Measurements from ENCODE around the gene MYLK2. TPM values are rescaled to one million over a fixed set of nuclear protein-coding genes. Genes with fewer than 3 reads are reported as not detected.

Gene MYLK2
- total and polyA plus RNA-seq, 2 of the 4 experiments (the other 2 are of a cell fraction): 0.18 to 0.27 TPM

DNA sequence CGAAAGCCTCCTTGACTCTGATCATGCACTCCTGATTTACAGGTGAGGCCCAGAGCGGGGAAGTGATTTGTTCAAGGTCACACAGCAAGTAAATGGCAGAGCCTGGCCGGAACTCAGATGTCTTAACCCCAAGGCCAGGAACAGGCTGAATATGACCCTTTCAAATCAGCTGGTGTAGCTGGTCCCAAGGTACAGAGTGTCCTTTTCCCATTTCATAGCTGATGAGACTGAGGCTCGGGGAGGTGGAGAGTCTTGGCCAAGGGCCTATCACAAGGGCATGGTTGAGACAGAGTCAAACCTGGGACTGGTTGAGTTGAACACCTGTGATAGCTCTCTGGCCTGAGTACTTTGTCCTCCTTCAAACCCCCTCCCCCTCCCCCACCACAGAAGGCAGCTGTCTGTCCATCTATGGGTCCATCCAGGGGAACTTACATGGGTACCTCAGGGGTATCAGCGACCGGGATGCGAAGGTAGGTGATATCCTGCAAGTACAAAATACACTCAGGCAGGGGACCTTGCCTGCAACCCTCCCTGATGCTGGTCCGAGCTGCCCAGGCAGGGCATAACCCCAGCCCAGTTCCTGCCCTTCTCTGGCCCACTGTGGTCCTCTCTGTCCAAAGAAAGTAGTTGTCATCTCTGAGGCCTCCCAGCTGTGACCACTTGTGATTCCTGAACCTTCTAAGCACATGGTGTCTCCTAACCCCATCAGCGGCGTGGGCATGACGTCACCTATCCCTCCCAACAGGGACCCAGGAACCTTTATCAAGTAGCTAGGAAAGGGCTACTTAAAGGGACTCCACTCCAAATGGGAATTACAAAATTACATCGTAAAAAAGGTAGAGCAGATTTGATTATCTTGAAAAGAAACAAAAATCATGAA is 45.6 kb downstream of the MYLK2 start:
- no peaks in the 10 kb centered on the region for H4K20me1 ChIP-seq (ENCODE audit: insufficient read depth, low read length)
- H3K56ac ChIP-seq (ENCODE audit: extremely low read depth, insufficient read depth, low read length): no peak overlapping the region
- no peak overlapping the region for H3K18ac ChIP-seq (ENCODE audit: low read depth, low read length)
- no peak overlapping the region for H3K4ac ChIP-seq (ENCODE audit: low read depth, low read length)
- H2BK15ac ChIP-seq (ENCODE audit: low read depth, low read length): no peak overlapping the region
- no peak overlapping the region for H2AK5ac ChIP-seq (ENCODE audit: low read depth, low read length)
- no peak overlapping the region for H2BK120ac ChIP-seq (ENCODE audit: low read depth, low read length)
- no peak overlapping the region for H2AK9ac ChIP-seq (replicated peaks; ENCODE audit: low read depth, low read length, poor library complexity)
- ChIA-PET POLR2A (ENCODE audit: unreplicated experiment) (no interaction called here), CTCF (no interaction called here)
- no peak overlapping the region for H2BK5ac ChIP-seq (ENCODE audit: low read depth, low read length, poor library complexity, severe bottlenecking)
- no peak for DNase-seq
- H3K14ac ChIP-seq (replicated peaks; ENCODE audit: low read depth, low read length): no peak overlapping the region
- no peak overlapping the region for H4K8ac ChIP-seq (ENCODE audit: low read depth in 2 of 2, low read length in 2 of 2)
- no peak overlapping the region for H3K4me2 ChIP-seq (ENCODE audit: low read depth, low read length)
- H3K36me3 ChIP-seq (ENCODE audit: control insufficient read depth, insufficient read depth, low read length): no peaks in the 10 kb centered on the region
- BruUV-seq (replicated peaks): no TSS peak
- WGBS, 2 experiments (ENCODE audit: extremely low coverage in 2 of 2, insufficient read length in 1 of 2): 87% methylated on average over 6 of the region's 12 CpGs; no CpG with 5 or more reads in 1 of the 2 experiments
- in situ Hi-C loops (cut with MboI; ENCODE audit: low sequenced_read_pairs): no loop called here
- H3K9me1 ChIP-seq (ENCODE audit: insufficient read depth, low read length): no peaks in the 10 kb centered on the region; the same call in 1 of the 2 replicates
- intact Hi-C loops (cut with micrococcal nuclease): no loop called here
- ATAC-seq (ENCODE audit: low read depth): no peak
- no peak overlapping the region for H2AFZ ChIP-seq (replicated peaks; ENCODE audit: low read length, poor library complexity)
- H3K4me3 ChIP-seq (ENCODE audit: insufficient read depth, low read depth, low read length): no peak overlapping the region
- dilution Hi-C loops (cut with HindIII; ENCODE audit: low sequenced_read_pairs, unreplicated experiment): no loop called here
- H3K27ac ChIP-seq (ENCODE audit: insufficient read depth, low read length): no peak overlapping the region
- no peak overlapping the region for H4K91ac ChIP-seq (ENCODE audit: insufficient read depth, low read depth, low read length)
- no peaks in the 10 kb centered on the region for H3K79me1 ChIP-seq (ENCODE audit: low read depth in 1 of 2, low read length in 2 of 2)
- no peak overlapping the region for H3K9ac ChIP-seq (ENCODE audit: low read depth, low read length)
- peaks cover 77% of the 10 kb centered on the region for H3K27me3 ChIP-seq (ENCODE audit: control insufficient read depth, insufficient read depth, low read length)
- no peak overlapping the region for H4K5ac ChIP-seq (ENCODE audit: low read depth, low read length)
- H2BK20ac ChIP-seq (ENCODE audit: low read depth, low read length): no peak overlapping the region
- H3K4me1 ChIP-seq (ENCODE audit: control insufficient read depth, insufficient read depth, low read length): peaks cover 2% of the 10 kb centered on the region; the same call in 1 of the 2 replicates
- no peak overlapping the region for H3K23ac ChIP-seq (ENCODE audit: low read depth, low read length)
- no peaks in the 10 kb centered on the region for H3K9me3 ChIP-seq (ENCODE audit: control insufficient read depth, insufficient read depth, low read length)
- TF ChIP-seq, protein P1, sequence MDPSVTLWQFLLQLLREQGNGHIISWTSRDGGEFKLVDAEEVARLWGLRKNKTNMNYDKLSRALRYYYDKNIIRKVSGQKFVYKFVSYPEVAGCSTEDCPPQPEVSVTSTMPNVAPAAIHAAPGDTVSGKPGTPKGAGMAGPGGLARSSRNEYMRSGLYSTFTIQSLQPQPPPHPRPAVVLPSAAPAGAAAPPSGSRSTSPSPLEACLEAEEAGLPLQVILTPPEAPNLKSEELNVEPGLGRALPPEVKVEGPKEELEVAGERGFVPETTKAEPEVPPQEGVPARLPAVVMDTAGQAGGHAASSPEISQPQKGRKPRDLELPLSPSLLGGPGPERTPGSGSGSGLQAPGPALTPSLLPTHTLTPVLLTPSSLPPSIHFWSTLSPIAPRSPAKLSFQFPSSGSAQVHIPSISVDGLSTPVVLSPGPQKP (IDR thresholded peaks at IDR 0.05; ENCODE audit: borderline replicate concordance, low read depth, low read length): no peak
- TF ChIP-seq RCOR1 (IDR thresholded peaks at IDR 0.05; ENCODE audit: insufficient replicate concordance, low read length): no peak
- TF ChIP-seq, protein P2, sequence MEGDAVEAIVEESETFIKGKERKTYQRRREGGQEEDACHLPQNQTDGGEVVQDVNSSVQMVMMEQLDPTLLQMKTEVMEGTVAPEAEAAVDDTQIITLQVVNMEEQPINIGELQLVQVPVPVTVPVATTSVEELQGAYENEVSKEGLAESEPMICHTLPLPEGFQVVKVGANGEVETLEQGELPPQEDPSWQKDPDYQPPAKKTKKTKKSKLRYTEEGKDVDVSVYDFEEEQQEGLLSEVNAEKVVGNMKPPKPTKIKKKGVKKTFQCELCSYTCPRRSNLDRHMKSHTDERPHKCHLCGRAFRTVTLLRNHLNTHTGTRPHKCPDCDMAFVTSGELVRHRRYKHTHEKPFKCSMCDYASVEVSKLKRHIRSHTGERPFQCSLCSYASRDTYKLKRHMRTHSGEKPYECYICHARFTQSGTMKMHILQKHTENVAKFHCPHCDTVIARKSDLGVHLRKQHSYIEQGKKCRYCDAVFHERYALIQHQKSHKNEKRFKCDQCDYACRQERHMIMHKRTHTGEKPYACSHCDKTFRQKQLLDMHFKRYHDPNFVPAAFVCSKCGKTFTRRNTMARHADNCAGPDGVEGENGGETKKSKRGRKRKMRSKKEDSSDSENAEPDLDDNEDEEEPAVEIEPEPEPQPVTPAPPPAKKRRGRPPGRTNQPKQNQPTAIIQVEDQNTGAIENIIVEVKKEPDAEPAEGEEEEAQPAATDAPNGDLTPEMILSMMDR (conservative IDR thresholded peaks at IDR 0.05; ENCODE audit: low read depth, low read length): no peak
- TF ChIP-seq RAD21 (IDR thresholded peaks at IDR 0.05; ENCODE audit: low read length): no peak
- no peak for TF ChIP-seq CHD1 (IDR thresholded peaks at IDR 0.05; ENCODE audit: low read depth, low read length)
- TF ChIP-seq FOS (IDR thresholded peaks at IDR 0.05; ENCODE audit: low read depth, low read length): no peak
- TF ChIP-seq, protein P3, sequence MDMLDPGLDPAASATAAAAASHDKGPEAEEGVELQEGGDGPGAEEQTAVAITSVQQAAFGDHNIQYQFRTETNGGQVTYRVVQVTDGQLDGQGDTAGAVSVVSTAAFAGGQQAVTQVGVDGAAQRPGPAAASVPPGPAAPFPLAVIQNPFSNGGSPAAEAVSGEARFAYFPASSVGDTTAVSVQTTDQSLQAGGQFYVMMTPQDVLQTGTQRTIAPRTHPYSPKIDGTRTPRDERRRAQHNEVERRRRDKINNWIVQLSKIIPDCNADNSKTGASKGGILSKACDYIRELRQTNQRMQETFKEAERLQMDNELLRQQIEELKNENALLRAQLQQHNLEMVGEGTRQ (IDR thresholded peaks at IDR 0.05; ENCODE audit: low read depth, low read length): no peak
- TF ChIP-seq CEBPB (IDR thresholded peaks at IDR 0.05; ENCODE audit: low read depth, low read length): no peak
- no peak for TF ChIP-seq POLR2A (IDR thresholded peaks at IDR 0.05; ENCODE audit: low read depth, low read length)
- no peak for TF ChIP-seq NFE2L2 (IDR thresholded peaks at IDR 0.05; ENCODE audit: low read depth, low read length)
- no peak for TF ChIP-seq RFX5 (IDR thresholded peaks at IDR 0.05; ENCODE audit: low read depth, low read length)
- TF ChIP-seq MXI1 (IDR thresholded peaks at IDR 0.05; ENCODE audit: borderline replicate concordance, low read depth, low read length): no peak
- TF ChIP-seq SMC3 (IDR thresholded peaks at IDR 0.05; ENCODE audit: low read depth, low read length): no peak
- TF ChIP-seq MAFK (IDR thresholded peaks at IDR 0.05; ENCODE audit: low read depth, low read length): no peak
- no peak for TF ChIP-seq MAZ (IDR thresholded peaks at IDR 0.05; ENCODE audit: borderline replicate concordance, low read depth, low read length)

Measured in IMR-90 (cell line).